ENCODE data around the gene SEPSECS.
"Not testable (repeated sequence)": the region's sequence is repeated elsewhere in the genome, so short reads cannot be mapped to it uniquely, and the experiment has no call there.

The SEPSECS gene

DNA sequence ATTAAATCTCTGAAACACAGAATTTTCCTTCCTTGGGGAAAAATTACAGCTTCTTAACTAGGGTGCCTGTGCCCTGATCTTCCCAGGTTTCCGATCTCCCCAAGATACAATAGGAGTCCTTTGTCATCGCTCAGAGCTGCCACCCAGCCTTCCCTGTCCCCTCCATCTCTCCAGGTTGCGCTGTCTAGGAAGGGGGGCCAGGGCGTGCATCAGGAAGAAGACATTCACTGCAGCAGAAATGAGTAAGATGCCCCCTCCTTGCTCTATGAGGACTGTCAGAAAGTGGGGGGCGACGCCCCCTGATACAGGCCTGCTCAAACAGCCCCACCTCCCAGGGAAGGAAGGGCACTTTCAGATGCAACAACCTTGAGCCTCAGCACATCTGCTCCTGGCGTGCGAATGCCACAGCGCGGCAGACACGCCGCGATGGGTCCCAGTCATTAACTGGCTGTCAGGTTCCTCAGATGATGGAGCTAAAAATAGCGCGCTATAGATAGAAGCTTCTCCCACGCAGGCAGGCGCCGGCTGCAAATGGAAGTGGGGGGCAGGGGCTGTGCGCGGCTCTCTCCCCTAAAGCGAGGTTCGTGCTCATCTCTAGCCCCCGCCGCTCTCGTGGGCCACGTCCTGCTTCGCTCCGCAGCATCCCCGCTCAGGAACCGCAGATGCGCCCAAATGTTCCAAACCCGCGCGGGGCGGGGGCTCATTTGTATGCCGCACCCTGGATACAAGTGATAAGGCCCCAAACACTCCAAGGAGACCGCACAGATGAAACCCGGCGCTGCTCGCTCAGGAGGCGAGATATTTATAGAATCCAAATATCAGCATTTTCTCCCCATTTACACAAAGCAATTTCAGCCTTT lies 71.9 kb downstream of the SEPSECS start:
- no peak overlapping the region for H3K4me3 ChIP-seq (ENCODE audit: low read depth, low read length)
- peaks cover 25% of the 10 kb centered on the region for H3K27me3 ChIP-seq
- DNase-seq, result no peak
- H3K4me1 ChIP-seq, result no peaks in the 10 kb centered on the region
- no peaks in the 10 kb centered on the region for H3K36me3 ChIP-seq
- H3K9me3 ChIP-seq, result no peaks in the 10 kb centered on the region
- TF ChIP-seq, protein P1, sequence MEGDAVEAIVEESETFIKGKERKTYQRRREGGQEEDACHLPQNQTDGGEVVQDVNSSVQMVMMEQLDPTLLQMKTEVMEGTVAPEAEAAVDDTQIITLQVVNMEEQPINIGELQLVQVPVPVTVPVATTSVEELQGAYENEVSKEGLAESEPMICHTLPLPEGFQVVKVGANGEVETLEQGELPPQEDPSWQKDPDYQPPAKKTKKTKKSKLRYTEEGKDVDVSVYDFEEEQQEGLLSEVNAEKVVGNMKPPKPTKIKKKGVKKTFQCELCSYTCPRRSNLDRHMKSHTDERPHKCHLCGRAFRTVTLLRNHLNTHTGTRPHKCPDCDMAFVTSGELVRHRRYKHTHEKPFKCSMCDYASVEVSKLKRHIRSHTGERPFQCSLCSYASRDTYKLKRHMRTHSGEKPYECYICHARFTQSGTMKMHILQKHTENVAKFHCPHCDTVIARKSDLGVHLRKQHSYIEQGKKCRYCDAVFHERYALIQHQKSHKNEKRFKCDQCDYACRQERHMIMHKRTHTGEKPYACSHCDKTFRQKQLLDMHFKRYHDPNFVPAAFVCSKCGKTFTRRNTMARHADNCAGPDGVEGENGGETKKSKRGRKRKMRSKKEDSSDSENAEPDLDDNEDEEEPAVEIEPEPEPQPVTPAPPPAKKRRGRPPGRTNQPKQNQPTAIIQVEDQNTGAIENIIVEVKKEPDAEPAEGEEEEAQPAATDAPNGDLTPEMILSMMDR (IDR thresholded peaks at IDR 0.05; ENCODE audit: low read depth, low read length), result no peak

GRCh38 chr4:25085671-25086070 lies 74.6 kb downstream of the SEPSECS start:
- TF ChIP-seq, protein P1 (IDR thresholded peaks at IDR 0.05; ENCODE audit: low read depth, low read length), result no peak
- H3K4me3 ChIP-seq (ENCODE audit: low read depth, low read length), result no peak overlapping the region
- peaks cover 25% of the 10 kb centered on the region for H3K27me3 ChIP-seq
- no peak for DNase-seq
- H3K9me3 ChIP-seq, result no peaks in the 10 kb centered on the region
- no peaks in the 10 kb centered on the region for H3K4me1 ChIP-seq
- no peaks in the 10 kb centered on the region for H3K36me3 ChIP-seq

DNA sequence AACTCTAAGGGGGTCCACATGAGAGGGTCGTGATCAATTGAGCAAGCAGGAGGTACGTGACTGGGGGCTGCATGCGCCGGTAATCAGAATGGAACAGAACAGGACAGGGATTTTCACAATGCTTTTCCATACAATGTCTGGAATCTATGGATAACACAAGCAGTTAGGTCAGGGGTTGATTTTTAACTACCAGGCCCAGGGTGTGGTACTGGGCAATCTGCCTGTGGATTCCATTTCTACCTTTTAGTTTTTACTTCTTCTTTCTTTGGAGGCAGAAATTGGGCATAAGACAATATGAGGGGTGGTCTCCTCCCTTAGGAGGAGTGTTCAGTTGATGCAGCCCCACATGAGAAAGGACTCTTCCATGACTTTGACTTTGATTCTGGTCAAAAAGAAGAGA lies 76.8 kb downstream of the SEPSECS start:
- peaks cover 12% of the 10 kb centered on the region for H3K27me3 ChIP-seq
- not testable (repeated sequence) for H3K4me3 ChIP-seq (ENCODE audit: low read depth, low read length); DNase-seq; H3K36me3 ChIP-seq; H3K4me1 ChIP-seq; H3K9me3 ChIP-seq

GRCh38 chr4:25081866-25082471 lies 78.3 kb downstream of the SEPSECS start:
- no peaks in the 10 kb centered on the region for H3K36me3 ChIP-seq
- TF ChIP-seq, protein P1 (IDR thresholded peaks at IDR 0.05; ENCODE audit: low read depth, low read length), result no peak
- DNase-seq, result no peak
- no peaks in the 10 kb centered on the region; the same call in none of the 2 replicates for H3K27me3 ChIP-seq
- no peaks in the 10 kb centered on the region for H3K4me1 ChIP-seq
- no peak overlapping the region for H3K4me3 ChIP-seq (ENCODE audit: low read depth, low read length)
- H3K9me3 ChIP-seq, result no peaks in the 10 kb centered on the region

- H3K27me3 ChIP-seq, result no peaks in the 10 kb centered on the region; the same call in 1 of the 2 replicates
- H3K4me3 ChIP-seq (ENCODE audit: low read depth, low read length), result no peak overlapping the region
- no peaks in the 10 kb centered on the region for H3K4me1 ChIP-seq
- TF ChIP-seq, protein P1 (IDR thresholded peaks at IDR 0.05; ENCODE audit: low read depth, low read length), result no peak
- no peaks in the 10 kb centered on the region for H3K36me3 ChIP-seq
- H3K9me3 ChIP-seq, result no peaks in the 10 kb centered on the region
- no peak for DNase-seq
These were observed 79.7 kb downstream of the SEPSECS start for GRCh38 chr4:25080571-25080970.

GRCh38 chr4:25078523-25078922 lies 81.7 kb downstream of the SEPSECS start:
- no peaks in the 10 kb centered on the region for H3K36me3 ChIP-seq

More at GRCh38 chr4:25078523-25078922, 81.7 kb downstream of the SEPSECS start:
- TF ChIP-seq, protein P1 (IDR thresholded peaks at IDR 0.05; ENCODE audit: low read depth, low read length), result no peak
- H3K27me3 ChIP-seq, result peaks cover 6% of the 10 kb centered on the region
- no peak overlapping the region for H3K4me3 ChIP-seq (ENCODE audit: low read depth, low read length)
- DNase-seq, result no peak
- H3K9me3 ChIP-seq, result no peaks in the 10 kb centered on the region
- H3K4me1 ChIP-seq, result no peaks in the 10 kb centered on the region
